Esophagus muscularis mucosa (tissue), 4 donors: ENCODE data around the gene PRAMEF20. TPM values are rescaled to one million over a fixed set of nuclear protein-coding genes. Genes with fewer than 3 reads are reported as not detected.

Experiments
- DNase-seq: peaks from one replicate; pipeline ENCODE4 v3.0.0-alpha.2; 2017; ENCODE audit errors: extremely low spot score
- H3K27ac ChIP-seq, 4 donors: fragments of 200-600 bp; sonication (generic); replicated peaks in 1 of 4; 1 replicate in 3 of 4; 2 replicates in 1 of 4; pipeline ENCODE4 v1.5.1; 2016 to 2019; ENCODE audit warnings: mild to moderate bottlenecking in 1 of 4
- H3K27me3 ChIP-seq, 4 donors: fragments of 200-600 bp; sonication (generic); one replicate each; pipeline versions ENCODE4 v1.5.1 to v1.6.0; 2016 to 2019
- H3K36me3 ChIP-seq, 4 donors: fragments of 200-600 bp; sonication (generic); one replicate each; pipeline ENCODE4 v1.5.1; 2016 to 2019
- H3K4me1 ChIP-seq, 4 donors: fragments of 200-600 bp; sonication (generic); one replicate each; pipeline ENCODE4 v1.5.1; 2016 to 2019
- H3K4me3 ChIP-seq, 4 donors: fragments of 200-600 bp; sonication (generic); 1 replicate in 2 of 4; 2 replicates in 2 of 4; pipeline ENCODE4 v1.5.1; 2016 to 2019; ENCODE audit warnings: mild to moderate bottlenecking in 4 of 4, moderate library complexity in 1 of 4
- H3K9me3 ChIP-seq, 4 donors: fragments of 200-600 bp; sonication (generic); 1 replicate in 3 of 4; 2 replicates in 1 of 4; pipeline ENCODE4 v1.5.1; 2016 to 2019
- EP300 ChIP-seq: sonication (generic); formaldehyde crosslinking; IDR thresholded peaks from one replicate; pipeline ENCODE4 v1.6.1; 2017; ENCODE audit warnings: antibody characterized with exemption
- POLR2A ChIP-seq: fragments of 450-650 bp; IDR thresholded peaks from one replicate; pipeline ENCODE4 v1.6.1; 2017; ENCODE audit warnings: antibody characterized with exemption, moderate library complexity, mild to moderate bottlenecking, low read depth
- POLR2AphosphoS5 ChIP-seq, 2 donors: sonication (generic); formaldehyde crosslinking; IDR thresholded peaks; one replicate each; pipeline ENCODE4 v1.6.1; 2017; ENCODE audit warnings: antibody characterized with exemption in 2 of 2
- WGBS: methylation state at CpG from one replicate; pipeline ENCODE4 v1.1.5; 2018; 5-methylcytosine and 5-hydroxymethylcytosine counted together
- intact Hi-C: fragments of 100-400 bp; cut with DNase I; formaldehyde crosslinking; loops from one replicate; pipeline ENCODE4 v1.15.1; 2023
- total RNA-seq, 4 donors: library from RNA; depleted of rRNA; stranded (reverse); fragments of >200 nt; gene quantifications; one replicate each; pipeline versions ENCODE4 v1.1.0 to v1.2.1, GENCODE V29; 2016
- TF ChIP-seq, protein P1 (sequence below), 3 experiments: fragments of 200-600 bp in 2 of 3; fragments of 450-650 bp in 1 of 3; sonication (generic) in 2 of 3; IDR thresholded peaks; one replicate each; pipeline ENCODE4 v1.5.1; 2017 to 2019; ENCODE audit warnings: antibody characterized with exemption in 3 of 3, mild to moderate bottlenecking in 2 of 3, moderate library complexity in 1 of 3

Gene PRAMEF20
- total RNA-seq, 4 donors from 2014 or later: not detected

DNA sequence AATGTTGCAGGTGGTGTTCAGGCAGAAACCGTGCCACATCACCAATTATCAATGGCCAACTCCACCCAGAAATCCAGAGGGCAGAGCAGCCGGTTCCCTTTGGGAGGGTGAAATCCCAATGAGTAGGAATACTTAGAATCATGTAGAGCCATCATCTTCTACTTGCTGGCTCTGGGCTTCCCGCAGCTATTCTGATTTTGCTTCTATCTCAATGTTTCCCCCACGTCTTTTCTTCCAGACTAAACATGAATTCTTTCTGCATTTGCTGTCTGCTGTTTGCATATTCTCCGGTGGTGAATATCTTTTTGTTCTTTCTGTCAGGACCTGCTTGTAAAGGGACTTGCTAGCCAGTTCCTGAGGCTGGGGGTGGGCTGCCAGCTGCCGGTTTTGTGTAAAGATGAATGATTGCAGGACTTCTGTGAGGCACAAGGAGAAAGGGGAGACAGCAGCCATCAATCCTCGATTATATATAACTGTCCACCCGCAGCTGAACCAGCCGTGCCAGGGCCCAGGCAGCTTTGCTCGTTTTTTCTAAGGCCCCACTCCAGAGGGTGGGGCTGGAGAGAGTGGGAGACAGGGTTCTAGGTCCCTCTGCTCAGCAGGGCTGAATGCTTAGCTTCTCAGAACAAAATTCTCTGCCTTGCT, 33.2 kb downstream of the PRAMEF20 start:
- Histone ChIP-seq H3K36me3 (no peaks in the 10 kb centered on the region), H3K27me3 (peaks cover 0 to 11% (median 0%) of the 10 kb centered on the region in 4 donors), H3K4me3 (no peak overlapping the region), H3K4me1 (no peaks in the 10 kb centered on the region), H3K9me3 (no peaks in the 10 kb centered on the region), H3K27ac (no peak overlapping the region)
- intact Hi-C loops: no loop called here
- DNase-seq: no peak
- TF ChIP-seq POLR2A (no peak), EP300 (no peak), POLR2AphosphoS5 (IDR thresholded peaks at IDR 0.05) (no peak)
- TF ChIP-seq, protein P1, sequence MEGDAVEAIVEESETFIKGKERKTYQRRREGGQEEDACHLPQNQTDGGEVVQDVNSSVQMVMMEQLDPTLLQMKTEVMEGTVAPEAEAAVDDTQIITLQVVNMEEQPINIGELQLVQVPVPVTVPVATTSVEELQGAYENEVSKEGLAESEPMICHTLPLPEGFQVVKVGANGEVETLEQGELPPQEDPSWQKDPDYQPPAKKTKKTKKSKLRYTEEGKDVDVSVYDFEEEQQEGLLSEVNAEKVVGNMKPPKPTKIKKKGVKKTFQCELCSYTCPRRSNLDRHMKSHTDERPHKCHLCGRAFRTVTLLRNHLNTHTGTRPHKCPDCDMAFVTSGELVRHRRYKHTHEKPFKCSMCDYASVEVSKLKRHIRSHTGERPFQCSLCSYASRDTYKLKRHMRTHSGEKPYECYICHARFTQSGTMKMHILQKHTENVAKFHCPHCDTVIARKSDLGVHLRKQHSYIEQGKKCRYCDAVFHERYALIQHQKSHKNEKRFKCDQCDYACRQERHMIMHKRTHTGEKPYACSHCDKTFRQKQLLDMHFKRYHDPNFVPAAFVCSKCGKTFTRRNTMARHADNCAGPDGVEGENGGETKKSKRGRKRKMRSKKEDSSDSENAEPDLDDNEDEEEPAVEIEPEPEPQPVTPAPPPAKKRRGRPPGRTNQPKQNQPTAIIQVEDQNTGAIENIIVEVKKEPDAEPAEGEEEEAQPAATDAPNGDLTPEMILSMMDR (IDR thresholded peaks at IDR 0.05): no peak
- 42% methylated on average over 10 of the region's 10 CpGs for WGBS

DNA sequence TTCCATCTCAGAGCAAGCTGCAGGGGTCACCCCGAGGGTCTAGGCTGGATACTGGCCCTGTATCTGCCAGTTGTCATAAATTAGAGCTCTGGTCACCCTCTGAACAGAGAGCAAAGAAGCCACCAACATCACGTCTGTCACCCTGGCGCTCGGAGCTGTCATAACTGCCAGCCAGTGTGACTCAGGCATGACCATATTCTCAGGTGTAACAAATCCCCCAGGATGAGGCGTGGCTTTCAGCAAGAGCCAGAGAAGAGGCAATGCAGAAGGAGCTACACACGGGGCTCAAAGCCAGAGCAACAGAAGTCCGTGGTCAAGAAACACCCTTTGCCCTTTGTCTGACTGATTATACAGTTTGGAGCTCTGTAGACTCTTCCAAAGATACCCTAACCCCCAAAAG, 40.0 kb downstream of the PRAMEF20 start:
- H3K4me1 ChIP-seq: no peaks in the 10 kb centered on the region
- intact Hi-C loops: no loop called here
- TF ChIP-seq POLR2AphosphoS5 (IDR thresholded peaks at IDR 0.05) (no peak), POLR2A (no peak)
- H3K9me3 ChIP-seq: no peaks in the 10 kb centered on the region
- peaks cover 0 to 6% (median 0%) of the 10 kb centered on the region in 4 donors for H3K27me3 ChIP-seq
- 75% methylated on average over 7 of the region's 7 CpGs for WGBS
- H3K4me3 ChIP-seq: no peak overlapping the region
- no peaks in the 10 kb centered on the region for H3K36me3 ChIP-seq
- DNase-seq: no peak
- H3K27ac ChIP-seq: no peak overlapping the region

DNA sequence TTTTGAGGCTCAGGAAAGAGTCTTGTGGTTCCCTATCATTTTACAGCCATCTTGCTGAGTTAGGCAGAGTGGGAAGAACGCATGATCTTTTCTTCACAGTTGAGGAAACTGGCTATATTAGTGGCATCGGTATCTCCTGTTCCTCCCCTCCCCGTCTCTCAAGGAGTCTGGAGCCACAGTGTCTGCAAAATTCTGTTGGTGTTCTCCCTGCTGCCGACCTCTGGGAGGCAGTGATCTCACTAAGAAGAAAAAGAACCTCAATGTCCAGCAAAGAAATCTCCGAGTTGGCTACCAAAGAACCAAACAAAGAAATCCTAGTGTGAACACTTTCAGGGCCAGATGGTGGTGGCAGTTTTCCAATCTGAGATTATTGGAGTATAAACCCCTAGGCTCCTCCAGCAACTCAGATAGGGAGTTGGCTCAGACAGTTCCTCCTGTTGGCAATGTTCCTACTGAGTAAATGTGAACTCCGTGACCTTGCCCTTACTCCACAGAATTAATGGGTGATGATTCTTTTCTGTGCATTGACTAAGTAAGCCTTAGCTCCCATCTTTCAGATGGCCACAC, 41.2 kb downstream of the PRAMEF20 start:
- H3K4me3 ChIP-seq: no peak overlapping the region
- DNase-seq: no peak
- H3K9me3 ChIP-seq: no peaks in the 10 kb centered on the region
- WGBS: 70% methylated on average over 5 of the region's 6 CpGs
- H3K4me1 ChIP-seq: no peaks in the 10 kb centered on the region
- H3K27ac ChIP-seq: no peak overlapping the region
- H3K36me3 ChIP-seq: no peaks in the 10 kb centered on the region
- TF ChIP-seq, protein P1 (IDR thresholded peaks at IDR 0.05): no peak
- TF ChIP-seq POLR2AphosphoS5 (IDR thresholded peaks at IDR 0.05) (no peak), EP300 (no peak), POLR2A (no peak)
- H3K27me3 ChIP-seq: peaks cover 0 to 19% (median 0%) of the 10 kb centered on the region in 4 donors
- intact Hi-C loops: no loop called here

DNA sequence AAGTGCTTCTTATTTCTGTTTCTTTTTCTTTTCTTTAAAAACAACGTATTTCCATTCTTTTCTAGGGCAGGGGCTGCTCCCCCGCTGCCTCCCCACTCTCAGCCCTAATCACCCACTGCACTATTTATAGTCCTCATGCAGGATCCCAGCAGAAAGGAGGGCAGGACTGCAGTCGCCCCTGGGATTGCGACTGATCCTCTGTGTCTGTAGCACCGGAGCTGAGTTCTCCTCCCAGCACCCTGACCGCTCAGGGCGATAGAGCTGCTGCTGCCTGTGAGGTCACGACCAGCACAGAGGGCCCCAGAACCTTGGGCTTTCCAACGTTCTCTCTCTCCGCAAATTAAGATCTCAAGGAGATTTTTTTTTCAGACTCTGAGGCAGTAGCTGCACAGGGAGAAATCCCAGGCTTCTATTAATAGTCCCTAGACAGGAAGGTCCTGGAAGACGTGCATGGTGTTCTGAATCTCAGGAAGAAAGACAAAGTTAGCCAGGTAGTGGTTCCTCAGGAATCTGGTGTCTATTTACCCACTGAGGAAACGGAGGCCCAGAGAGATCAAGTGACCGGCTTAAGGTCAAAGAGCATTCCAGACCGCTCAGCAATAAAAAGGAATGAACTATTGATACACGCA, 46.8 kb downstream of the PRAMEF20 start:
- WGBS: 61% methylated on average over 15 of the region's 15 CpGs
- H3K27ac ChIP-seq: no peak overlapping the region
- intact Hi-C loops: no loop called here
- no peaks in the 10 kb centered on the region for H3K36me3 ChIP-seq
- peaks cover 0 to 67% (median 0%) of the 10 kb centered on the region in 4 donors for H3K27me3 ChIP-seq
- TF ChIP-seq POLR2A (no peak), POLR2AphosphoS5 (IDR thresholded peaks at IDR 0.05) (no peak), EP300 (no peak)
- no peaks in the 10 kb centered on the region for H3K4me1 ChIP-seq
- no peaks in the 10 kb centered on the region for H3K9me3 ChIP-seq
- no peak for DNase-seq
- H3K4me3 ChIP-seq: no peak overlapping the region

DNA sequence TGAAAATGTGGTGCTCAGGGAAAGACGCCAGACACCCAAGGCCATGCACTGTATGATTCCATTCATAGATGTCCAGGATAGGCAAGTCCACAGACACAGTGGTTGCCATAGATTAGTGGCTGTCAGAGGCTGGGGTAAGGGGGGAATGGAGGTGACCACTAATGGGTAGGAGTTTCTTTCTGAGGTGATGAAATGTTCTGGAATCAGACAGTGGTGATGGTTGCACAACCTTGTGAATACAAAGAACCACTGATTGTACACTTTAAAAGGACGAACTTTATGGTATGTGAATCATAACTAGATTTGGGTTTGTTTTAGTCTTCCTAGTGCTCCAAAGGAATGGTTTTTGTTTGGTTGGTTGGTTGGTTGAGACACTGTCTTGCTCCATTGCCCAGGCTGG, 51.7 kb downstream of the PRAMEF20 start:
- H3K4me3 ChIP-seq: no peak overlapping the region
- intact Hi-C loops: no loop called here
- H3K36me3 ChIP-seq: no peaks in the 10 kb centered on the region
- TF ChIP-seq, protein P1 (IDR thresholded peaks at IDR 0.05): no peak
- TF ChIP-seq POLR2AphosphoS5 (IDR thresholded peaks at IDR 0.05) (no peak), POLR2A (no peak), EP300 (no peak)
- H3K27me3 ChIP-seq: peaks cover 0 to 70% (median 0%) of the 10 kb centered on the region in 4 donors
- no peaks in the 10 kb centered on the region for H3K9me3 ChIP-seq
- H3K4me1 ChIP-seq: no peaks in the 10 kb centered on the region
- no peak for DNase-seq
- WGBS: 90% methylated on average over 2 of the region's 2 CpGs
- no peak overlapping the region for H3K27ac ChIP-seq
